Ovary (tissue), 9 donors: ENCODE results near the gene CDK10. TPM values are rescaled to one million over a fixed set of nuclear protein-coding genes. Genes with fewer than 3 reads are reported as not detected.

Experiments used
- DNase-seq, 5 donors: peaks; one replicate each; pipeline ENCODE4 v3.0.0-alpha.2; 2019 to 2020
- H3K27ac ChIP-seq, 2 donors: fragments of 200-600 bp; one replicate each; pipeline versions ENCODE4 v1.5.1 to v1.8.0; 2019 to 2022
- H3K27me3 ChIP-seq: fragments of 200-600 bp; one replicate; pipeline ENCODE4 v1.8.0; 2022
- H3K36me3 ChIP-seq: fragments of 200-600 bp; sonication (generic); one replicate; pipeline ENCODE4 v1.5.1; 2019
- H3K4me1 ChIP-seq: one replicate; pipeline ENCODE4 v1.8.1; 2013; ENCODE audit warnings: mild to moderate bottlenecking, moderate library complexity; ENCODE audit not compliant: insufficient read depth
- H3K4me3 ChIP-seq: fragments of 200-600 bp; sonication (generic); one replicate; pipeline ENCODE4 v1.5.1; 2017
- H3K9me3 ChIP-seq, 2 donors: fragments of 200-600 bp in 1 of 2; sonication (generic) in 1 of 2; one replicate each; pipeline versions ENCODE4 v1.5.1 to v1.8.1; 2013 to 2019; ENCODE audit warnings: mild to moderate bottlenecking in 1 of 2, moderate library complexity in 1 of 2
- EP300 ChIP-seq: sonication (generic); formaldehyde crosslinking; IDR thresholded peaks from one replicate; pipeline ENCODE4 v1.6.1; 2017; ENCODE audit warnings: antibody characterized with exemption
- POLR2A ChIP-seq: fragments of 450-650 bp; IDR thresholded peaks from one replicate; pipeline ENCODE4 v1.6.1; 2017; ENCODE audit warnings: antibody characterized with exemption, mild to moderate bottlenecking, moderate library complexity
- WGBS, 3 donors: extraction: QIAGEN DNeasy Blood & Tissue Kit in 1 of 3; methylation state at CpG; one replicate each; pipeline versions ENCODE4 v1.1.5 to v1.1.7; 2013 to 2017; 5-methylcytosine and 5-hydroxymethylcytosine counted together
- intact Hi-C, 4 donors: fragments of 100-400 bp; cut with DNase I; formaldehyde crosslinking; loops; one replicate each; pipeline versions ENCODE4 v1.11.0 to v1.15.1; 2022 to 2023
- polyA plus RNA-seq, 2 donors: library from polyadenylated mRNA; stranded (reverse); fragments of 200-250 nt in 1 of 2; fragments of 350-450 nt in 1 of 2; fragmentation: Illumina TruSeq in 1 of 2; extraction: RNeasy Lipid Tissue Mini Kit (QIAGEN cat#74804) in 1 of 2; gene quantifications; one replicate each; pipeline ENCODE4 v1.2.3, GENCODE V29; 2013 to 2014
- total RNA-seq, 7 donors: library from RNA; depleted of rRNA in 2 of 7; stranded (reverse); fragments of >200 nt in 2 of 7; fragmentation: NEBNext Ultra II Directional in 3 of 7; extraction: Animal tissue kit (Norgen Biotek cat#: 25700) in 3 of 7; gene quantifications; one replicate each; pipeline versions ENCODE4 v1.1.0 to v1.2.4, GENCODE V29; 2016 to 2023
- TF ChIP-seq, protein P1 (sequence below), 3 donors: fragments of 450-650 bp in 2 of 3; fragments of 200-600 bp in 1 of 3; IDR thresholded peaks; one replicate each; pipeline versions ENCODE4 v1.5.1 to v1.8.0; 2016 to 2022; ENCODE audit warnings: antibody characterized with exemption in 3 of 3, mild to moderate bottlenecking in 1 of 3
- donor health status: DM: no; HTN: no; CAD: no; lungs with moderate emphysema.
- donor health status: DM: no; HTN: no; CAD: no.
- donor health status: Bipolar disorder and iron deficiency.
- donor health status: DM: yes; HTN: yes; CAD: no.
- donor health status: DM: no; HTN: no; CAD: no.
- donor health status: DM: yes; HTN: yes; CAD: no.

Gene CDK10
- total and polyA plus RNA-seq, 9 donors = 16.9 to 62.1 (median 51.9) TPM

DNA sequence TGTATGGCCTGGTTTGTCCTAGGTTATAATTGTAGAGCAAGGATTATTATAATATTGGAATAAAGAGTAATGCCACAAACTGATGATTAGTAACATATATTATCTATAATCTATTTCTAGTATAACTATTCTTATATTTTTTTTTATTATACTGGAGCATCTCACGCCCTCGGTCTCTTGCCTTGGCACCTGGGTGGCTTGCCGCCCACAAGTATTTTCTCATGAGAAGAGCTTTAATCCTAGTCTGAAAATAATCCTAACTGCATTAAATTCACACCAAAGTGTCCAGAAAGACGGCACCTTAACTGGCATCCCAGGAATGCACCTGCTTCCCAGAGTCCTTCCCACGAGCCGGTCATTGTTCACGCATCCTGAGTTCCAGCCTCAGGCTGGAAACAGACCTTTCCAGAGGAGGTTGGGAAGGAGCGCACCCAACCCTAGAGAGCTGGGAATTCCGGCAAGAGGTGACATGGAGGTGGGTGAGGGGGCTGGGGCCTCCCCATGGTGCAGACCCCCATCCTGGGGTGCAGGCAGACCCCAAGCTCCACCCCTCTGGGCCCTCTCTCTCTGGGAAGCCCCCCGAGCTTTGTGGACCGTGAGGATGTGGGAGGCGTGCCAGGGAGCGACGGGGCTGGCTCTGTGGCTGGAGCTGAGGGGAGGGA is 44.9 kb upstream of the CDK10 start:
- Histone ChIP-seq H3K27ac (no peak overlapping the region), H3K27me3 (no peaks in the 10 kb centered on the region), H3K4me3 (no peak overlapping the region), H3K36me3 (no peaks in the 10 kb centered on the region), H3K4me1 (no peaks in the 10 kb centered on the region), H3K9me3 (no peaks in the 10 kb centered on the region)
- no peak for DNase-seq
- no peak for TF ChIP-seq POLR2A
- TF ChIP-seq, protein P1, sequence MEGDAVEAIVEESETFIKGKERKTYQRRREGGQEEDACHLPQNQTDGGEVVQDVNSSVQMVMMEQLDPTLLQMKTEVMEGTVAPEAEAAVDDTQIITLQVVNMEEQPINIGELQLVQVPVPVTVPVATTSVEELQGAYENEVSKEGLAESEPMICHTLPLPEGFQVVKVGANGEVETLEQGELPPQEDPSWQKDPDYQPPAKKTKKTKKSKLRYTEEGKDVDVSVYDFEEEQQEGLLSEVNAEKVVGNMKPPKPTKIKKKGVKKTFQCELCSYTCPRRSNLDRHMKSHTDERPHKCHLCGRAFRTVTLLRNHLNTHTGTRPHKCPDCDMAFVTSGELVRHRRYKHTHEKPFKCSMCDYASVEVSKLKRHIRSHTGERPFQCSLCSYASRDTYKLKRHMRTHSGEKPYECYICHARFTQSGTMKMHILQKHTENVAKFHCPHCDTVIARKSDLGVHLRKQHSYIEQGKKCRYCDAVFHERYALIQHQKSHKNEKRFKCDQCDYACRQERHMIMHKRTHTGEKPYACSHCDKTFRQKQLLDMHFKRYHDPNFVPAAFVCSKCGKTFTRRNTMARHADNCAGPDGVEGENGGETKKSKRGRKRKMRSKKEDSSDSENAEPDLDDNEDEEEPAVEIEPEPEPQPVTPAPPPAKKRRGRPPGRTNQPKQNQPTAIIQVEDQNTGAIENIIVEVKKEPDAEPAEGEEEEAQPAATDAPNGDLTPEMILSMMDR (IDR thresholded peaks at IDR 0.05) = no peak
- no peak for TF ChIP-seq EP300
- intact Hi-C loops = no loop called here
- WGBS, 3 donors = 18 to 24% (median 21%) methylated on average over 14 of the region's 14 CpGs

DNA sequence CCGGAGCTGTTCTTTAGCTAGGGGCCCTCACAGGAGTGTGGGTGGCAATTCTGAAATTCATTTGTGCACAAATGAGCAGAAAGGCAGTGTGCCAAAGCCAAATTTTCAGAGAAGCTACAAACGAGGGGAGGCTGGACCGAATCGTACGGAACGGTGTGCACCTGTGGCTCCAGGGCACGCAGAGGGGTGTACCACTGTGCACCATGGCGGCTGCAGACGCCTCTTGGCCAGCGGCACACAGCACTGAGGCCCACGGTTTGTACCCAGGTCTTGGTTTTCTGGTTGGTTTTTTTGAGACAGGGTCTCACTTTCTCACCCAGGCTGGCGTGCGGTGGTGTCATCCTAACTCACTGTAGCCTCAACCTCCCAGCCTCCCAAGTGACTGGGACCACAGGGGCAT is 43.9 kb upstream of the CDK10 start:
- TF ChIP-seq POLR2A = no peak
- TF ChIP-seq, protein P1 (IDR thresholded peaks at IDR 0.05) = no peak
- no peak for TF ChIP-seq EP300
- intact Hi-C loops = no loop called here
- WGBS, 3 donors = 54 to 70% (median 61%) methylated on average over 13 of the region's 13 CpGs

GRCh38 chr16:89643769-89644300 is 42.7 kb upstream of the CDK10 start:
- 58 to 64% (median 61%) methylated on average over 14 of the region's 14 CpGs for WGBS, 3 donors
- no peak overlapping the region for H3K4me3 ChIP-seq
- intact Hi-C loops = no loop called here
- no peaks in the 10 kb centered on the region for H3K4me1 ChIP-seq
- H3K27ac ChIP-seq = no peak overlapping the region
- TF ChIP-seq POLR2A (no peak), EP300 (no peak)
- TF ChIP-seq, protein P1 (IDR thresholded peaks at IDR 0.05) = no peak
- no peaks in the 10 kb centered on the region for H3K36me3 ChIP-seq
- DNase-seq = no peak
- H3K27me3 ChIP-seq = no peaks in the 10 kb centered on the region
- H3K9me3 ChIP-seq = no peaks in the 10 kb centered on the region

More for the DNA sequence above, 43.9 kb upstream of the CDK10 start:
- Histone ChIP-seq H3K9me3 (no peaks in the 10 kb centered on the region), H3K4me3 (no peak overlapping the region), H3K4me1 (no peaks in the 10 kb centered on the region), H3K27ac (no peak overlapping the region), H3K27me3 (no peaks in the 10 kb centered on the region), H3K36me3 (no peaks in the 10 kb centered on the region)
- no peak for DNase-seq

DNA sequence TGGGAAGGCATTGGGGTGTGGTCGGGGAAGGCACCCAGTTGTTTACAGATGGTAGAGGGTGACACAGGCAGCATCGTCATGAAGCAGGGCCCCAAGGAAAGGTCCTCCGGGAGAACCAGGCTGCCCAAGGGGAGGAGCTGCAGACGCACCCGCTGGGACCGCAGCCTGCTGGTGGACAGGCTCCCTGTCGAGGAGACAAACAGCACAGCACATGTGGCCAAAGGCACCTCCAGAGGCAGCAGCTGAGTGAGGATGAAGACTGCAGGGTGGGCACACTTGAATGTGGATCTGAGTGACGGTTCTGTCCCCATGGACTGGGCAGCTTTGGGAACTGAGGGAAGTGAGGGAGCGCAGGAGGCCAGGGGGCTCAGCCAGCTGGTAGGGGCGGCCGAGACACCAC is 41.4 kb upstream of the CDK10 start:
- TF ChIP-seq EP300 (no peak), POLR2A (no peak)
- TF ChIP-seq, protein P1 (IDR thresholded peaks at IDR 0.05) = no peak
- Histone ChIP-seq H3K36me3 (no peaks in the 10 kb centered on the region), H3K27ac (no peak overlapping the region), H3K4me1 (no peaks in the 10 kb centered on the region), H3K4me3 (no peak overlapping the region), H3K9me3 (no peaks in the 10 kb centered on the region), H3K27me3 (no peaks in the 10 kb centered on the region)
- 69 to 79% (median 75%) methylated on average over 11 of the region's 11 CpGs for WGBS, 3 donors
- intact Hi-C loops = no loop called here
- DNase-seq = no peak
